GM12878 (cell line): Measurements from ENCODE around the gene CALML4. TPM values are rescaled to one million over a fixed set of nuclear protein-coding genes. Genes with fewer than 3 reads are reported as not detected.

Experiments
- ATAC-seq: fragments of 200-7000 bp; cut with Tn5 transposase; 3 replicates; pipeline ENCODE4 v1.9.1; 2020; ENCODE audit warnings: mild to moderate bottlenecking, moderate library complexity
- BruUV-seq: library from RNA; stranded (reverse); fragments of 400-500 nt; replicated peaks from 2 replicates; lab custom pipeline; 2021; lab: Mats Ljungman, UMichigan
- CTCF ChIA-PET: fragments of 300-600 bp; sonication (Branson Sonifier 250); formaldehyde crosslinking; extraction: SDS; loops from one replicate; lab custom pipeline; 2021; ENCODE audit warnings: inconsistent platforms; lab: Yijun Ruan, JAX
- POLR2A ChIA-PET: fragments of 350-600 bp; formaldehyde crosslinking; extraction: SDS; loops from one replicate; lab custom pipeline; 2021; ENCODE audit warnings: inconsistent platforms; lab: Charles Lee
- RAD21 ChIA-PET: fragments of 300-600 bp; sonication (Branson Sonifier 250); formaldehyde crosslinking; loops from one replicate; lab custom pipeline; 2023; ENCODE audit warnings: antibody characterized with exemption; ENCODE audit not compliant: unreplicated experiment; lab: Charles Lee
- SMC1A ChIA-PET: fragments of 300-600 bp; sonication (Branson Sonifier 250); formaldehyde crosslinking; loops from one replicate; lab custom pipeline; 2023; ENCODE audit not compliant: unreplicated experiment, uncharacterized antibody; lab: Charles Lee
- DNase-seq: peaks from one replicate; pipeline ENCODE4 v3.0.0-alpha.2; 2011; ENCODE audit warnings: low read depth, low spot score
- FAIRE-seq: peaks from 3 replicates; lab custom pipeline; 2011; peaks lifted over from hg19 to GRCh38; lab: Jason Lieb, UNC
- H2AFZ ChIP-seq: 2 replicates; pipeline ENCODE4 v1.6.0; 2011; ENCODE audit warnings: low read depth, low read length, control low read depth; ENCODE audit not compliant: control insufficient read depth
- H3K27ac ChIP-seq: 2 replicates; pipeline ENCODE4 v1.5.1; 2011; ENCODE audit warnings: control low read depth; ENCODE audit not compliant: control insufficient read depth, insufficient read depth
- H3K27me3 ChIP-seq, 2 experiments: replicated peaks in 1 of 2; 2 replicates each; pipeline versions ENCODE4 v1.6.0 to v1.6.1; 2011; ENCODE audit warnings: low read length in 1 of 2; ENCODE audit not compliant: control insufficient read depth in 2 of 2, insufficient read depth in 2 of 2
- H3K36me3 ChIP-seq, 2 experiments: 2 replicates each; pipeline ENCODE4 v1.5.1; 2011; ENCODE audit warnings: low read length in 1 of 2; ENCODE audit not compliant: control insufficient read depth in 2 of 2, insufficient read depth in 2 of 2
- H3K4me1 ChIP-seq: 2 replicates; pipeline ENCODE4 v1.6.1; 2011; ENCODE audit warnings: mild to moderate bottlenecking, low read length, moderate library complexity, mixed read lengths; ENCODE audit not compliant: control insufficient read depth, insufficient read depth
- H3K4me2 ChIP-seq: 2 replicates; pipeline ENCODE4 v1.6.0; 2011; ENCODE audit warnings: control low read depth; ENCODE audit not compliant: control insufficient read depth, insufficient read depth
- H3K4me3 ChIP-seq: fragments of 200-600 bp; sonication (generic); 2 replicates; pipeline ENCODE4 v1.5.1; 2016
- H3K79me2 ChIP-seq: 2 replicates; pipeline ENCODE4 v1.6.0; 2011; ENCODE audit warnings: low read length; ENCODE audit not compliant: control insufficient read depth, insufficient read depth
- H3K9ac ChIP-seq: 2 replicates; pipeline ENCODE4 v1.8.0; 2011; ENCODE audit warnings: low read length, control low read depth, mixed read lengths; ENCODE audit not compliant: control insufficient read depth, insufficient read depth
- H3K9me3 ChIP-seq: replicated peaks from 3 replicates; pipeline ENCODE4 v1.5.1; 2011; ENCODE audit warnings: mild to moderate bottlenecking, low read length; ENCODE audit not compliant: control insufficient read depth, insufficient read depth
- H4K20me1 ChIP-seq: 2 replicates; pipeline ENCODE4 v1.6.0; 2011; ENCODE audit not compliant: control insufficient read depth, insufficient read depth
- BRCA1 ChIP-seq: IDR thresholded peaks from 2 replicates; pipeline ENCODE4 v1.6.1; 2011; ENCODE audit warnings: low read depth, low read length, improper control_type of control experiment
- CUX1 ChIP-seq: IDR thresholded peaks from 2 replicates; pipeline ENCODE4 v1.6.1; 2012; ENCODE audit warnings: improper control_type of control experiment, low read depth, low read length; ENCODE audit not compliant: insufficient replicate concordance
- ESRRA ChIP-seq: IDR thresholded peaks from 2 replicates; pipeline ENCODE4 v1.6.1; 2012; ENCODE audit warnings: mild to moderate bottlenecking, low read length, improper control_type of control experiment
- HDAC6 ChIP-seq: fragments of 200-600 bp; sonication (generic); IDR thresholded peaks from one replicate; pipeline ENCODE4 v1.8.0; 2017; ENCODE audit warnings: antibody characterized with exemption; ENCODE audit not compliant: unreplicated experiment
- MAX ChIP-seq: IDR thresholded peaks from 2 replicates; pipeline ENCODE4 v1.6.1; 2012; ENCODE audit warnings: low read depth, low read length, improper control_type of control experiment
- NBN ChIP-seq: fragments of 450-650 bp; IDR thresholded peaks from 2 replicates; pipeline ENCODE4 v1.6.1; 2016
- SMARCA5 ChIP-seq: fragments of 450-650 bp; IDR thresholded peaks from 2 replicates; pipeline ENCODE4 v1.6.1; 2017; ENCODE audit warnings: mild to moderate bottlenecking
- STAT1 ChIP-seq: fragments of 450-650 bp; conservative IDR thresholded peaks from 2 replicates; pipeline ENCODE4 v1.6.1; 2014; ENCODE audit warnings: antibody characterized with exemption, mild to moderate bottlenecking
- ZBTB33 ChIP-seq: fragments of 450-650 bp; IDR thresholded peaks from 2 replicates; pipeline ENCODE4 v1.6.1; 2017; ENCODE audit warnings: mild to moderate bottlenecking
- ZSCAN29 ChIP-seq: fragments of 450-650 bp; IDR thresholded peaks from 2 replicates; pipeline ENCODE4 v1.6.1; 2017; ENCODE audit warnings: mild to moderate bottlenecking, moderate library complexity
- WGBS: methylation state at CpG from one replicate; pipeline ENCODE4 v1.1.6; 2016; ENCODE audit warnings: low lambda C conversion rate; ENCODE audit not compliant: insufficient replicate concordance, insufficient coverage; ENCODE audit errors: missing lambda C conversion rate; 5-methylcytosine and 5-hydroxymethylcytosine counted together
- in situ Hi-C: fragments of 300-500 bp; cut with MboI; formaldehyde crosslinking; loops from 9 replicates; pipeline ENCODE4 v1.14.3; 2018; ENCODE audit warnings: mixed read lengths
- intact Hi-C: fragments of 100-400 bp; cut with micrococcal nuclease; formaldehyde crosslinking; loops from one replicate; pipeline ENCODE4 v1.14.2; 2022; ENCODE audit not compliant: unreplicated experiment
- polyA plus RNA-seq, 11 experiments: library from polyadenylated mRNA; depleted of rRNA in 4 of 11; unstranded in 6 of 11; stranded (reverse) in 5 of 11; fragments of >200 nt; fragmentation: Nextera tagmentation in 4 of 11; fragmentation: Illumina TruSeq in 1 of 11; extraction: Ambion mirVana in 4 of 11; extraction: Trizol in 1 of 11; gene quantifications; 1 replicate in 1 of 11; 2 replicates in 10 of 11; pipeline versions ENCODE4 v1.2.1 to v1.2.3, GENCODE V29; 2011 to 2016; ENCODE audit warnings: inconsistent platforms in 2 of 11, missing spikeins in 2 of 11, low read depth in 1 of 11
- total RNA-seq, 4 experiments: library from RNA; depleted of rRNA in 3 of 4; stranded (reverse); fragments of >200 nt in 3 of 4; fragmentation: Illumina TruSeq in 1 of 4; extraction: Trizol in 1 of 4; gene quantifications; 2 replicates each; pipeline versions ENCODE4 v1.2.1 to v1.2.3, GENCODE V29; 2013 to 2021

The CALML4 gene
- total and polyA plus RNA-seq, 10 of the 15 experiments (the other 5 are each of a cell fraction or from before 2014, with no cell fraction given), result 1.7 to 15.9 (median 5.1) TPM

GRCh38 chr15:68217341-68217740, 12.2 kb upstream of the CALML4 start:
- intact Hi-C loops (no loop called here), in situ Hi-C loops (no loop called here)
- no peak overlapping the region for H3K4me3 ChIP-seq
- H3K27ac ChIP-seq, result no peak overlapping the region
- TF ChIP-seq SMARCA5 (no peak), ESRRA (no peak), CUX1 (no peak), ZBTB33 (no peak), NBN (no peak), HDAC6 (no peak), STAT1 (no peak), ZSCAN29 (no peak), BRCA1 (no peak), MAX (no peak)
- WGBS, result 88% methylated on average over 4 of the region's 4 CpGs
- ChIA-PET POLR2A (no interaction called here), CTCF (no interaction called here), RAD21 (no interaction called here), SMC1A (interaction anchor here (0.6 kb wide), 1 partner anchor 350 kb away, joined by 3 read pairs; no protein-coding TSS in a partner anchor)
- H2AFZ ChIP-seq, result no peak overlapping the region
- peaks cover 13% of the 10 kb centered on the region in 2 experiments for H3K36me3 ChIP-seq
- no peak for DNase-seq
- no peak for ATAC-seq
- no peak for FAIRE-seq
- H3K9ac ChIP-seq, result no peak overlapping the region
- no peak overlapping the region for H3K4me2 ChIP-seq
- no peaks in the 10 kb centered on the region for H3K9me3 ChIP-seq
- BruUV-seq, result no TSS peak
- H3K27me3 ChIP-seq, result no peaks in the 10 kb centered on the region
- H4K20me1 ChIP-seq, result no peaks in the 10 kb centered on the region; the same call in 1 of the 2 replicates
- H3K4me1 ChIP-seq, result no peaks in the 10 kb centered on the region
- H3K79me2 ChIP-seq, result peaks cover 33% of the 10 kb centered on the region
